IMR-90 (cell line): ENCODE results near the gene DGKH. TPM values are rescaled to one million over a fixed set of nuclear protein-coding genes. Genes with fewer than 3 reads are reported as not detected.

ENCODE experiments used
- ATAC-seq: fragments of 200-7000 bp; cut with Tn5 transposase; 2 replicates; pipeline ENCODE4 v1.9.1; 2020; ENCODE audit warnings: low read depth, mild to moderate bottlenecking, moderate library complexity
- BruUV-seq: library from RNA; stranded (reverse); fragments of 400-500 nt; replicated peaks from 2 replicates; lab custom pipeline; 2021; lab: Mats Ljungman, UMichigan
- CTCF ChIA-PET: fragments of 300-600 bp; formaldehyde crosslinking; extraction: SDS; loops from one replicate; lab custom pipeline; 2021; ENCODE audit warnings: antibody characterized with exemption; lab: Yijun Ruan, JAX
- POLR2A ChIA-PET: fragments of 300-600 bp; sonication (Branson Sonifier 250); formaldehyde crosslinking; loops from one replicate; lab custom pipeline; 2022; ENCODE audit warnings: antibody characterized with exemption; ENCODE audit not compliant: unreplicated experiment; lab: Charles Lee
- DNase-seq: peaks from one replicate; pipeline ENCODE4 v3.0.0; 2013
- H2AFZ ChIP-seq: replicated peaks from 2 replicates; pipeline ENCODE3; 2013; ENCODE audit warnings: low read length, mild to moderate bottlenecking; ENCODE audit not compliant: poor library complexity
- H2AK5ac ChIP-seq: 2 replicates; pipeline ENCODE4 v1.6.1; 2013; ENCODE audit warnings: low read depth, low read length, inconsistent platforms
- H2AK9ac ChIP-seq: replicated peaks from 2 replicates; pipeline ENCODE3; 2013; ENCODE audit warnings: mild to moderate bottlenecking, low read depth, low read length, moderate library complexity; ENCODE audit not compliant: poor library complexity
- H2BK120ac ChIP-seq: 2 replicates; pipeline ENCODE4 v1.6.1; 2013; ENCODE audit warnings: low read depth, low read length, inconsistent platforms
- H2BK15ac ChIP-seq: 3 replicates; pipeline ENCODE4 v1.6.1; 2013; ENCODE audit warnings: low read depth, low read length, inconsistent platforms
- H2BK20ac ChIP-seq: 2 replicates; pipeline ENCODE4 v1.6.1; 2013; ENCODE audit warnings: low read depth, mild to moderate bottlenecking, inconsistent platforms, low read length, moderate library complexity
- H2BK5ac ChIP-seq: 2 replicates; pipeline ENCODE4 v1.6.1; 2013; ENCODE audit warnings: mild to moderate bottlenecking, low read depth, low read length, inconsistent platforms; ENCODE audit not compliant: poor library complexity, severe bottlenecking
- H3K14ac ChIP-seq: replicated peaks from 2 replicates; pipeline ENCODE4 v1.6.1; 2013; ENCODE audit warnings: low read depth, low read length, inconsistent platforms
- H3K18ac ChIP-seq: 2 replicates; pipeline ENCODE4 v1.6.1; 2013; ENCODE audit warnings: low read depth, low read length, control low read depth
- H3K23ac ChIP-seq: 2 replicates; pipeline ENCODE4 v1.6.1; 2013; ENCODE audit warnings: low read depth, low read length, inconsistent platforms
- H3K27ac ChIP-seq: 2 replicates; pipeline ENCODE4 v1.5.1; 2013; ENCODE audit warnings: mild to moderate bottlenecking, control low read depth, low read length; ENCODE audit not compliant: insufficient read depth
- H3K27me3 ChIP-seq: 2 replicates; pipeline ENCODE4 v1.6.1; 2013; ENCODE audit warnings: low read length; ENCODE audit not compliant: control insufficient read depth, insufficient read depth
- H3K36me3 ChIP-seq: 2 replicates; pipeline ENCODE4 v1.6.1; 2013; ENCODE audit warnings: low read length, mixed read lengths; ENCODE audit not compliant: control insufficient read depth, insufficient read depth
- H3K4ac ChIP-seq: 2 replicates; pipeline ENCODE4 v1.6.1; 2013; ENCODE audit warnings: low read depth, low read length, inconsistent platforms
- H3K4me1 ChIP-seq: 2 replicates; pipeline ENCODE4 v1.6.1; 2013; ENCODE audit warnings: low read length, mixed read lengths; ENCODE audit not compliant: control insufficient read depth, insufficient read depth
- H3K4me2 ChIP-seq: 2 replicates; pipeline ENCODE4 v1.6.1; 2013; ENCODE audit warnings: low read depth, mild to moderate bottlenecking, control low read depth, low read length, moderate library complexity
- H3K4me3 ChIP-seq: 2 replicates; pipeline ENCODE4 v1.5.1; 2013; ENCODE audit warnings: low read depth, mild to moderate bottlenecking, control low read depth, low read length, moderate library complexity; ENCODE audit not compliant: insufficient read depth
- H3K56ac ChIP-seq: 2 replicates; pipeline ENCODE4 v1.6.1; 2013; ENCODE audit warnings: low read length, inconsistent platforms; ENCODE audit not compliant: insufficient read depth; ENCODE audit errors: extremely low read depth
- H3K79me1 ChIP-seq, 2 experiments: 2 replicates each; pipeline ENCODE4 v1.6.1; 2013; ENCODE audit warnings: low read length in 2 of 2, inconsistent platforms in 1 of 2, low read depth in 1 of 2
- H3K9ac ChIP-seq: 2 replicates; pipeline ENCODE4 v1.6.1; 2013; ENCODE audit warnings: low read depth, low read length, control low read depth
- H3K9me1 ChIP-seq: 2 replicates; pipeline ENCODE4 v1.6.1; 2013; ENCODE audit warnings: low read length, inconsistent platforms; ENCODE audit not compliant: insufficient read depth
- H3K9me3 ChIP-seq: 2 replicates; pipeline ENCODE4 v1.6.1; 2013; ENCODE audit warnings: low read length; ENCODE audit not compliant: control insufficient read depth, insufficient read depth
- H4K20me1 ChIP-seq: 2 replicates; pipeline ENCODE4 v1.6.1; 2013; ENCODE audit warnings: low read length, inconsistent platforms; ENCODE audit not compliant: insufficient read depth
- H4K5ac ChIP-seq: 2 replicates; pipeline ENCODE4 v1.6.1; 2013; ENCODE audit warnings: mild to moderate bottlenecking, low read depth, low read length, control low read depth
- H4K8ac ChIP-seq, 2 experiments: 2 replicates each; pipeline ENCODE4 v1.6.1; 2013; ENCODE audit warnings: low read depth in 2 of 2, low read length in 2 of 2, control low read depth in 1 of 2, inconsistent platforms in 1 of 2
- H4K91ac ChIP-seq: 2 replicates; pipeline ENCODE4 v1.6.1; 2013; ENCODE audit warnings: low read depth, low read length, inconsistent platforms; ENCODE audit not compliant: insufficient read depth
- MXI1 ChIP-seq: IDR thresholded peaks from 2 replicates; pipeline ENCODE4 v1.6.1; 2012; ENCODE audit warnings: low read depth, mild to moderate bottlenecking, low read length, moderate library complexity, borderline replicate concordance
- WGBS, 2 experiments: methylation state at CpG; one replicate each; pipeline versions ENCODE4 v1.1.5 to v1.1.7; 2013; ENCODE audit warnings: missing lambda C conversion rate in 2 of 2; ENCODE audit not compliant: insufficient read length in 1 of 2; ENCODE audit errors: extremely low coverage in 2 of 2; 5-methylcytosine and 5-hydroxymethylcytosine counted together
- dilution Hi-C: fragments of 300-500 bp; cut with HindIII; formaldehyde crosslinking; loops from one replicate; pipeline ENCODE4 v1.14.3; 2018; ENCODE audit warnings: low sequenced_read_pairs; ENCODE audit not compliant: unreplicated experiment
- in situ Hi-C: fragments of 300-500 bp; cut with MboI; formaldehyde crosslinking; loops from 3 replicates; pipeline ENCODE4 v1.14.3; 2019; ENCODE audit warnings: low sequenced_read_pairs, inconsistent platforms, mixed read lengths
- intact Hi-C: fragments of 100-400 bp; cut with micrococcal nuclease; formaldehyde crosslinking; loops from 2 replicates; pipeline ENCODE4 v1.10.0; 2022
- polyA plus RNA-seq, 3 experiments: library from polyadenylated mRNA; depleted of rRNA; stranded (reverse); fragments of >200 nt; gene quantifications; 2 replicates each; pipeline ENCODE4 v1.2.3, GENCODE V29; 2012; ENCODE audit warnings: low replicate concordance in 1 of 3
- total RNA-seq: library from RNA; depleted of rRNA; stranded (reverse); fragments of >200 nt; gene quantifications from 2 replicates; pipeline ENCODE4 v1.2.3, GENCODE V29; 2012

The DGKH gene
- total and polyA plus RNA-seq, 2 of the 4 experiments (the other 2 are of a cell fraction) = 2.0 to 13.4 TPM

DNA sequence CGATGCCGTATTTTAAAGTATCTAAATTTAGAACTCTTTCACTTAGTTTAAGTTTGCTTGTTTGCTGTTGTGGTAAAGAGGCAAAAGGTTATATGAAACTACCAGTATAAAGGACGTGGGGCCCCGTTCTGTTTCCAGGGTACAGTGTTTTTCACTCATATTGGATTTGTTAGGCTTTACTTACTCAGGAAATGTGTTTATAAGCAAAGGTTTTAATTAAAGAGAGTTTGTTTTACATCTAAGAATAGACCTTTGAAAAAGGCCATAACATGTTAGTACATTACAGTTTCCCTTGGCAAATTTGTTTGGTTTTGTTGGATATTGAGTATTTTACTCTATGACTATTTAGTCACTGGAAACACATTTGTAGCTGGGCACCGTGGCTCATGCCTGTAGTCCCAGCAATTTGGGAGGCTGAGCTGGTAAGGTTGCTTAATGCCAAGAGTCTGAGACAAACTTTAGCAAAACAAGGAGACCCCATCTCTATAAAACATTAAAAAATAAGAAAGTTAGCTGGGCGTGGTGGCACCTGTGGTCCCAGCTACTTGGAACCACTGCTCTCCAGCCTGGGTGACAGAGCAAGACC lies 7.1 kb downstream of the DGKH start:
- Histone ChIP-seq H3K27ac (no peak overlapping the region), H3K27me3 (no peaks in the 10 kb centered on the region), H3K56ac (no peak overlapping the region), H2BK15ac (no peak overlapping the region), H2BK120ac (no peak overlapping the region), H4K8ac (no peak overlapping the region), H4K91ac (no peak overlapping the region), H3K4me1 (no peaks in the 10 kb centered on the region), H2AFZ (no peak overlapping the region), H2AK5ac (no peak overlapping the region), H4K20me1 (no peaks in the 10 kb centered on the region; the same call in 1 of the 2 replicates), H3K4me2 (no peak overlapping the region), H3K4me3 (no peak overlapping the region), H3K14ac (no peak overlapping the region), H3K79me1 (peaks cover 15 to 40% of the 10 kb centered on the region in 2 experiments), H4K5ac (no peak overlapping the region), H3K36me3 (peaks cover 3% of the 10 kb centered on the region), H3K9me3 (no peaks in the 10 kb centered on the region; the same call in 1 of the 2 replicates), H3K9ac (no peak overlapping the region), H3K9me1 (no peaks in the 10 kb centered on the region; the same call in 1 of the 2 replicates), H3K23ac (no peak overlapping the region), H2BK5ac (no peak overlapping the region), H2AK9ac (no peak overlapping the region), H3K4ac (no peak overlapping the region), H2BK20ac (no peak overlapping the region), H3K18ac (no peak overlapping the region)
- no TSS peak for BruUV-seq
- in situ Hi-C loops = no loop called here
- ChIA-PET POLR2A (no interaction called here), CTCF (interaction anchor here (1.5 kb wide), 1 partner anchor 9 kb away, joined by 3 read pairs; no protein-coding TSS in a partner anchor)
- TF ChIP-seq MXI1 = no peak
- intact Hi-C loops = no loop called here
- WGBS, 2 experiments = no CpG with 5 or more reads among the region's 6 CpGs
- no peak for DNase-seq
- dilution Hi-C loops = no loop called here
- ATAC-seq = no peak
